HepG2 (cell line): ENCODE results near the gene GJA3. TPM values are rescaled to one million over a fixed set of nuclear protein-coding genes. Genes with fewer than 3 reads are reported as not detected.
A peak's percentile ranks its signal among the peaks of the same experiment; 100 is the strongest.

ENCODE experiments used
- ATF2 ChIP-seq: sonication (generic); formaldehyde crosslinking; IDR thresholded peaks from 2 replicates; pipeline ENCODE4 v1.4.0; 2020; ENCODE audit warnings: missing genetic modification reagents
- HES4 ChIP-seq: sonication (generic); formaldehyde crosslinking; IDR thresholded peaks from 2 replicates; pipeline ENCODE4 v1.9.0; 2021; ENCODE audit warnings: mild to moderate bottlenecking, missing genetic modification reagents, borderline replicate concordance
- TBX3 ChIP-seq: fragments of 450-650 bp; IDR thresholded peaks from 2 replicates; pipeline ENCODE4 v1.6.1; 2017; ENCODE audit warnings: antibody characterized with exemption, mild to moderate bottlenecking, inconsistent platforms, borderline replicate concordance
- U2AF1 ChIP-seq: fragments of 200-400 bp; formaldehyde crosslinking; optimal IDR thresholded peaks from 2 replicates; pipeline ENCODE3; 2017; ENCODE audit warnings: mild to moderate bottlenecking, low read depth, low read length
- ZBED4 ChIP-seq: sonication (generic); formaldehyde crosslinking; IDR thresholded peaks from 2 replicates; pipeline ENCODE4 v1.4.0; 2020; ENCODE audit warnings: missing genetic modification reagents, borderline replicate concordance
- ZNF274 ChIP-seq: sonication (generic); formaldehyde crosslinking; IDR thresholded peaks from 2 replicates; pipeline ENCODE4 v1.5.1; 2020; ENCODE audit warnings: mild to moderate bottlenecking, missing genetic modification reagents
- ZNF292 ChIP-seq: sonication (generic); formaldehyde crosslinking; IDR thresholded peaks from 2 replicates; pipeline ENCODE4 v1.8.1; 2022; ENCODE audit warnings: mild to moderate bottlenecking, low read depth, missing genetic modification reagents, borderline replicate concordance
- ZNF484 ChIP-seq: sonication (generic); formaldehyde crosslinking; IDR thresholded peaks from 2 replicates; pipeline ENCODE4 v1.5.1; 2020; ENCODE audit warnings: mild to moderate bottlenecking, low read depth, missing genetic modification reagents, borderline replicate concordance
- ZNF784 ChIP-seq: sonication (generic); formaldehyde crosslinking; IDR thresholded peaks from 2 replicates; pipeline ENCODE4 v1.5.1; 2020; ENCODE audit warnings: missing genetic modification reagents, mild to moderate bottlenecking, borderline replicate concordance
- ZNF790 ChIP-seq: sonication (generic); formaldehyde crosslinking; IDR thresholded peaks from 2 replicates; pipeline ENCODE4 v1.8.0; 2022; ENCODE audit warnings: missing genetic modification reagents, mild to moderate bottlenecking, borderline replicate concordance
- polyA plus RNA-seq, 8 experiments: library from polyadenylated mRNA; depleted of rRNA in 3 of 8; stranded (reverse) in 7 of 8; unstranded in 1 of 8; fragments of >200 nt; fragmentation: Illumina TruSeq in 4 of 8; extraction: Trizol in 4 of 8; gene quantifications; 2 replicates each; pipeline versions ENCODE4 v1.2.1 to v1.2.3, GENCODE V29; 2011 to 2016; ENCODE audit warnings: low read depth in 4 of 8, missing spikeins in 1 of 8, mixed read lengths in 1 of 8; ENCODE audit not compliant: insufficient read depth in 1 of 8
- total RNA-seq, 5 experiments: library from RNA; depleted of rRNA; stranded (reverse); fragments of >200 nt; fragmentation: Illumina TruSeq; extraction: Trizol; gene quantifications; 2 replicates each; pipeline ENCODE4 v1.2.3, GENCODE V29; 2016; ENCODE audit warnings: low read depth in 1 of 5
- TF ChIP-seq, protein P1 (sequence below): sonication (generic); formaldehyde crosslinking; IDR thresholded peaks from 2 replicates; pipeline ENCODE4 v1.9.0; 2022; ENCODE audit warnings: low read depth, missing genetic modification reagents
- TF ChIP-seq, protein P2 (sequence below): sonication (generic); formaldehyde crosslinking; IDR thresholded peaks from 2 replicates; pipeline ENCODE4 v1.9.0; 2021; ENCODE audit warnings: missing genetic modification reagents, mild to moderate bottlenecking, borderline replicate concordance
- TF ChIP-seq, protein P3 (sequence below): sonication (generic); formaldehyde crosslinking; IDR thresholded peaks from 2 replicates; pipeline ENCODE4 v1.4.0; 2020; ENCODE audit warnings: mild to moderate bottlenecking, low read depth, missing genetic modification reagents

GJA3 gene
- total and polyA plus RNA-seq, 2 of the 13 experiments (the other 11 are each of a cell fraction or from before 2014, with no cell fraction given), result 0.04 TPM

GRCh38 chr13:20127562-20128458, 33.0 kb downstream of the GJA3 start (continued):
- TF ChIP-seq, protein P1, sequence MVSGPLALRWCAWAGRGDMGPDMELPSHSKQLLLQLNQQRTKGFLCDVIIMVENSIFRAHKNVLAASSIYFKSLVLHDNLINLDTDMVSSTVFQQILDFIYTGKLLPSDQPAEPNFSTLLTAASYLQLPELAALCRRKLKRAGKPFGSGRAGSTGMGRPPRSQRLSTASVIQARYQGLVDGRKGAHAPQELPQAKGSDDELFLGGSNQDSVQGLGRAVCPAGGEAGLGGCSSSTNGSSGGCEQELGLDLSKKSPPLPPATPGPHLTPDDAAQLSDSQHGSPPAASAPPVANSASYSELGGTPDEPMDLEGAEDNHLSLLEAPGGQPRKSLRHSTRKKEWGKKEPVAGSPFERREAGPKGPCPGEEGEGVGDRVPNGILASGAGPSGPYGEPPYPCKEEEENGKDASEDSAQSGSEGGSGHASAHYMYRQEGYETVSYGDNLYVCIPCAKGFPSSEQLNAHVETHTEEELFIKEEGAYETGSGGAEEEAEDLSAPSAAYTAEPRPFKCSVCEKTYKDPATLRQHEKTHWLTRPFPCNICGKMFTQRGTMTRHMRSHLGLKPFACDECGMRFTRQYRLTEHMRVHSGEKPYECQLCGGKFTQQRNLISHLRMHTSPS (CRISPR knock-in tag), result peak; percentile 90
- TF ChIP-seq ZNF790 (CRISPR knock-in tag), result peak; percentile 12; the same call in 1 of the 2 replicates
- TF ChIP-seq ATF2, result 0 out of 2 replicates have a peak, but pooled peaks have one; percentile 19
- no peak for TF ChIP-seq TBX3
- TF ChIP-seq, protein P2, sequence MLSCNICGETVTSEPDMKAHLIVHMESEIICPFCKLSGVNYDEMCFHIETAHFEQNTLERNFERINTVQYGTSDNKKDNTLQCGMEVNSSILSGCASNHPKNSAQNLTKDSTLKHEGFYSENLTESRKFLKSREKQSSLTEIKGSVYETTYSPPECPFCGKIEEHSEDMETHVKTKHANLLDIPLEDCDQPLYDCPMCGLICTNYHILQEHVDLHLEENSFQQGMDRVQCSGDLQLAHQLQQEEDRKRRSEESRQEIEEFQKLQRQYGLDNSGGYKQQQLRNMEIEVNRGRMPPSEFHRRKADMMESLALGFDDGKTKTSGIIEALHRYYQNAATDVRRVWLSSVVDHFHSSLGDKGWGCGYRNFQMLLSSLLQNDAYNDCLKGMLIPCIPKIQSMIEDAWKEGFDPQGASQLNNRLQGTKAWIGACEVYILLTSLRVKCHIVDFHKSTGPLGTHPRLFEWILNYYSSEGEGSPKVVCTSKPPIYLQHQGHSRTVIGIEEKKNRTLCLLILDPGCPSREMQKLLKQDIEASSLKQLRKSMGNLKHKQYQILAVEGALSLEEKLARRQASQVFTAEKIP (CRISPR knock-in tag), result peak; percentile 38; the same call in 1 of the 2 replicates
- TF ChIP-seq, protein P3, sequence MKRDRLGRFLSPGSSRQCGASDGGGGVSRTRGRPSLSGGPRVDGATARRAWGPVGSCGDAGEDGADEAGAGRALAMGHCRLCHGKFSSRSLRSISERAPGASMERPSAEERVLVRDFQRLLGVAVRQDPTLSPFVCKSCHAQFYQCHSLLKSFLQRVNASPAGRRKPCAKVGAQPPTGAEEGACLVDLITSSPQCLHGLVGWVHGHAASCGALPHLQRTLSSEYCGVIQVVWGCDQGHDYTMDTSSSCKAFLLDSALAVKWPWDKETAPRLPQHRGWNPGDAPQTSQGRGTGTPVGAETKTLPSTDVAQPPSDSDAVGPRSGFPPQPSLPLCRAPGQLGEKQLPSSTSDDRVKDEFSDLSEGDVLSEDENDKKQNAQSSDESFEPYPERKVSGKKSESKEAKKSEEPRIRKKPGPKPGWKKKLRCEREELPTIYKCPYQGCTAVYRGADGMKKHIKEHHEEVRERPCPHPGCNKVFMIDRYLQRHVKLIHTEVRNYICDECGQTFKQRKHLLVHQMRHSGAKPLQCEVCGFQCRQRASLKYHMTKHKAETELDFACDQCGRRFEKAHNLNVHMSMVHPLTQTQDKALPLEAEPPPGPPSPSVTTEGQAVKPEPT (CRISPR knock-in tag), result no peak
- TF ChIP-seq ZNF784, result peak; percentile 54
- TF ChIP-seq U2AF1, result no peak
- peak; percentile 56; the same call in 1 of the 2 replicates for TF ChIP-seq ZBED4 (CRISPR knock-in tag)
- peak; percentile 72 for TF ChIP-seq HES4
- TF ChIP-seq ZNF274 (CRISPR knock-in tag), result peak; percentile 85
- TF ChIP-seq ZNF484, result no peak
- TF ChIP-seq ZNF292 (CRISPR knock-in tag), result no peak
